Measurements from ENCODE around the gene MACC1. TPM values are rescaled to one million over a fixed set of nuclear protein-coding genes. Genes with fewer than 3 reads are reported as not detected.

The MACC1 gene
- total and polyA plus RNA-seq, 9 of the 15 experiments (the other 6 are each of a cell fraction or from before 2014, with no cell fraction given), result 5.9 to 30.2 (median 10.4) TPM

DNA sequence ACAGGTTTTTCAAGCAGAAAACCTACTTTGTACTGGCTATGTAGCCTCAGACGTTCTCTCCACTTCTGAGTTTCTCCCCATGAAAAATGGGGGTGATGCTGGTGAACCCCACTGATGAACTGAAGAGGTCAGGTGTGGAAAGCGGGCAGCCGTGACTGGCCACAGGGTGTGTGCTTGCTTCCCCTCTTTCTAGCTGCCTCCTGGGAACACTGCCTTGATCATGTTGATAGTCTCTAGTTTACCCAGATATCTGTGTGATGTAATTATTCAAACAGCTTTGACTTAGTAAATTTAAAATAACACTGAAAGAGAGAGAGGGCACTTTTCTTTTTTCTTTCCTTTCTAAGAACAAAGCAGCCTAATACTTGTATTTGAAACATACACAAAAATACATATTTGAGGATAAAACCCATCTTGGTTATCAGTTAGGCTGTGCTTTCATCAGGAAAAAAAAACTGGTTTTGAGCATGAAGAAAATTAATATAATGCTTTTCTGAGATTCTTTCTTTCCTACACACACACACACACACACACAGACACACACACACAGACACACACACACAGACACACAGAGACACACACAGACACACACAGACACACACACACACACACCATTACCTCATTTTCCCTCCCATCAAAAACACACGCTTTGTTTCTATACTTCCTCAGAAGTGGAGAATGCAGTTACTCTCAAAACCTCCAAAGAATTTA, 76.7 kb downstream of the MACC1 start (continued):
- TF ChIP-seq ZFX (CRISPR knock-in tag; IDR thresholded peaks at IDR 0.05), result no peak

DNA sequence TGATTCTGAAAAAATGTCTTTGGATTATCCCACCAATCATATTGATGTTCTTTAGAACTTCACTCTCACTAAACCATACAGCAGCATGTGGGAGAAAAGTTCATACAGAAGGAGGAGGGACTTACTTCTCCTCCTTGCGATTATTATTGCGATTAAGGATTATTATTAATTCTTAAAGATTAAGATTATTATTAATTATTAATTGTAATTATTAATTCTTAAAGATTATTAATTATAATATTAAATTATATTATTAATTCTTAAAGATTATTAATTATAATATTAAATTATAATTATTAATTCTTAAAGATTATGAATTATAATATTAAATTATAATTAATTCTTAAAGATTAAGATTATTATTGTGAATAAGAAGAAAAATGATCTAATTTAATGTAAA, 80.5 kb downstream of the MACC1 start:
- no peaks in the 10 kb centered on the region for H4K20me1 ChIP-seq (replicated peaks; ENCODE audit: control insufficient read depth, insufficient read depth, low read length)
- intact Hi-C loops (cut with micrococcal nuclease), result no loop called here
- H3K27me3 ChIP-seq (ENCODE audit: control insufficient read depth in 2 of 2, insufficient read depth in 2 of 2, low read length in 2 of 2), result no peaks in the 10 kb centered on the region
- H3K9me3 ChIP-seq (replicated peaks; ENCODE audit: control insufficient read depth, insufficient read depth, low read depth, low read length), result no peaks in the 10 kb centered on the region
- no peaks in the 10 kb centered on the region; the same call in 2 of the 3 replicates for H3K36me3 ChIP-seq (ENCODE audit: control insufficient read depth, insufficient read depth, low read length)
- POLR2A ChIA-PET, result no interaction called here
- H3K9ac ChIP-seq (ENCODE audit: insufficient read depth in 1 of 2, low read depth in 2 of 2, low read length in 2 of 2), result no peak overlapping the region
- BruUV-seq (replicated peaks), result no TSS peak
- CTCF ChIA-PET (ENCODE audit: low intra/inter-chr PET ratio), result no interaction called here
- TF ChIP-seq ZNF232 (CRISPR knock-in tag; IDR thresholded peaks at IDR 0.05) (no peak), DACH1 (IDR thresholded peaks at IDR 0.05; ENCODE audit: partially characterized antibody) (peak; percentile 81)
- DNase-seq (ENCODE audit: extremely low read depth in 1 of 4, low spot score in 3 of 4) (no peak), ATAC-seq (no peak), FAIRE-seq (no peak)
- no peak overlapping the region for H2AFZ ChIP-seq (ENCODE audit: low read depth, low read length)
- no peaks in the 10 kb centered on the region for H3K4me1 ChIP-seq (replicated peaks in 1 of 2; ENCODE audit: control insufficient read depth in 2 of 2, insufficient read depth in 2 of 2, low read length in 2 of 2)
- no peak overlapping the region for H3K27ac ChIP-seq (ENCODE audit: extremely low read depth, low read depth, low read length)
- no peak overlapping the region for H3K4me3 ChIP-seq
- 89% methylated on average over 2 of the region's 2 CpGs for WGBS (ENCODE audit: insufficient coverage, low coverage, missing lambda C conversion rate)
- in situ Hi-C loops (cut with MboI), result no loop called here
- H3K4me2 ChIP-seq (ENCODE audit: insufficient read depth, low read length), result no peak overlapping the region
- no peaks in the 10 kb centered on the region for H3K79me2 ChIP-seq (ENCODE audit: control insufficient read depth, insufficient read depth, low read length)
- H3K9me1 ChIP-seq (ENCODE audit: control insufficient read depth, insufficient read depth, low read length), result no peaks in the 10 kb centered on the region

DNA sequence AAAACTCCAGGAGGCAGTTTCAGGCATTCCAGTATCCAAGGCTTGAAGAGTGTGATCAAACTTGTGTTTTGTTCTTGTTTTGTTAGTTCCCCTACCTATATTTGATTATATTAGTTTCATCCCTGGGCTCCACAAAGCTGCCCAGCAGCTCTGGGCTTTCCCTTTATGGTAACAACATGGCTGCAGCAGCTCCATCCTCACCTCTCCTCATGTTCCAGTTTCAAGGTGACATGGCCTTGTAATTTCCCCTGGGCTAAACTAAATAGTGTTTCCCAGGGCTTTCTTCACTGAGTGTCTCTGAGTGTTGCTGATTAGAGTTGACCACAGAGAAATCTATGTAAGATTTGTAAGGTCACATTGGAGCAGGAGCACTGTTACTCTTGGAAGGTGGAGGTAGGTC, 83.4 kb downstream of the MACC1 start:
- no peak overlapping the region for H3K9ac ChIP-seq (ENCODE audit: insufficient read depth in 1 of 2, low read depth in 2 of 2, low read length in 2 of 2)
- no peak; the same call in 2 of the 3 replicates for ATAC-seq
- H3K79me2 ChIP-seq (ENCODE audit: control insufficient read depth, insufficient read depth, low read length), result no peaks in the 10 kb centered on the region
- TF ChIP-seq PYGO2 (tag; IDR thresholded peaks at IDR 0.05) (no peak), ZNF695 (CRISPR knock-in tag; IDR thresholded peaks at IDR 0.05) (no peak)
- TF ChIP-seq, protein P1, sequence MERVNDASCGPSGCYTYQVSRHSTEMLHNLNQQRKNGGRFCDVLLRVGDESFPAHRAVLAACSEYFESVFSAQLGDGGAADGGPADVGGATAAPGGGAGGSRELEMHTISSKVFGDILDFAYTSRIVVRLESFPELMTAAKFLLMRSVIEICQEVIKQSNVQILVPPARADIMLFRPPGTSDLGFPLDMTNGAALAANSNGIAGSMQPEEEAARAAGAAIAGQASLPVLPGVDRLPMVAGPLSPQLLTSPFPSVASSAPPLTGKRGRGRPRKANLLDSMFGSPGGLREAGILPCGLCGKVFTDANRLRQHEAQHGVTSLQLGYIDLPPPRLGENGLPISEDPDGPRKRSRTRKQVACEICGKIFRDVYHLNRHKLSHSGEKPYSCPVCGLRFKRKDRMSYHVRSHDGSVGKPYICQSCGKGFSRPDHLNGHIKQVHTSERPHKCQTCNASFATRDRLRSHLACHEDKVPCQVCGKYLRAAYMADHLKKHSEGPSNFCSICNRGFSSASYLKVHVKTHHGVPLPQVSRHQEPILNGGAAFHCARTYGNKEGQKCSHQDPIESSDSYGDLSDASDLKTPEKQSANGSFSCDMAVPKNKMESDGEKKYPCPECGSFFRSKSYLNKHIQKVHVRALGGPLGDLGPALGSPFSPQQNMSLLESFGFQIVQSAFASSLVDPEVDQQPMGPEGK (CRISPR knock-in tag; IDR thresholded peaks at IDR 0.05; ENCODE audit: borderline replicate concordance), result no peak
- no peaks in the 10 kb centered on the region for H3K9me3 ChIP-seq (replicated peaks; ENCODE audit: control insufficient read depth, insufficient read depth, low read depth, low read length)
- H2AFZ ChIP-seq (ENCODE audit: low read depth, low read length), result no peak overlapping the region
- ChIA-PET POLR2A (interaction anchor here (0.9 kb wide), 1 partner anchor 14 kb away, joined by 4 read pairs; no protein-coding TSS in a partner anchor), CTCF (ENCODE audit: low intra/inter-chr PET ratio) (no interaction called here)
- no peak overlapping the region for H3K4me3 ChIP-seq
- BruUV-seq (replicated peaks), result no TSS peak
- intact Hi-C loops (cut with micrococcal nuclease), result no loop called here
- H3K27ac ChIP-seq (ENCODE audit: extremely low read depth, low read depth, low read length), result no peak overlapping the region
- H3K4me1 ChIP-seq (replicated peaks in 1 of 2; ENCODE audit: control insufficient read depth in 2 of 2, insufficient read depth in 2 of 2, low read length in 2 of 2), result no peaks in the 10 kb centered on the region
- H4K20me1 ChIP-seq (replicated peaks; ENCODE audit: control insufficient read depth, insufficient read depth, low read length), result no peaks in the 10 kb centered on the region
- FAIRE-seq, result no peak
- H3K4me2 ChIP-seq (ENCODE audit: insufficient read depth, low read length), result no peak overlapping the region
- no peak for DNase-seq (ENCODE audit: extremely low read depth in 1 of 4, low spot score in 3 of 4)
- H3K36me3 ChIP-seq (ENCODE audit: control insufficient read depth, insufficient read depth, low read length), result no peaks in the 10 kb centered on the region; the same call in 2 of the 3 replicates
- no peaks in the 10 kb centered on the region for H3K9me1 ChIP-seq (ENCODE audit: control insufficient read depth, insufficient read depth, low read length)
- in situ Hi-C loops (cut with MboI), result no loop called here
- no peaks in the 10 kb centered on the region for H3K27me3 ChIP-seq (ENCODE audit: control insufficient read depth in 2 of 2, insufficient read depth in 2 of 2, low read length in 2 of 2)
